Calu3 (cell line): ENCODE results near the gene PABPC1L. TPM values are rescaled to one million over a fixed set of nuclear protein-coding genes. Genes with fewer than 3 reads are reported as not detected.

Experiments used
- BruUV-seq: library from RNA; stranded (reverse); fragments of 400-500 nt; replicated peaks from 2 replicates; lab custom pipeline; 2021; lab: Mats Ljungman, UMichigan
- CTCF ChIA-PET: fragments of 300-600 bp; sonication (Branson Sonifier 250); formaldehyde crosslinking; loops from one replicate; lab custom pipeline; 2022; ENCODE audit warnings: antibody characterized with exemption; lab: Charles Lee
- DNase-seq: peaks from one replicate; pipeline ENCODE4 v3.0.0; 2022
- H3K27ac Mint-ChIP-seq: one replicate; pipeline ENCODE4 v1.8.0; 2022; ENCODE audit warnings: mixed read lengths; ENCODE audit not compliant: unreplicated experiment
- H3K27me3 Mint-ChIP-seq: one replicate; pipeline ENCODE4 v1.8.0; 2022; ENCODE audit warnings: mixed read lengths; ENCODE audit not compliant: unreplicated experiment
- H3K36me3 Mint-ChIP-seq: one replicate; pipeline ENCODE4 v1.8.0; 2022; ENCODE audit warnings: mild to moderate bottlenecking, moderate library complexity, mixed read lengths; ENCODE audit not compliant: insufficient read depth, unreplicated experiment
- H3K4me1 Mint-ChIP-seq: one replicate; pipeline ENCODE4 v1.8.0; 2022; ENCODE audit warnings: mild to moderate bottlenecking, low read depth, mixed read lengths; ENCODE audit not compliant: unreplicated experiment
- H3K4me3 Mint-ChIP-seq: one replicate; pipeline ENCODE4 v1.8.0; 2022; ENCODE audit warnings: mild to moderate bottlenecking, low read depth, moderate library complexity, mixed read lengths; ENCODE audit not compliant: unreplicated experiment
- H3K9me3 Mint-ChIP-seq: one replicate; pipeline ENCODE4 v1.8.0; 2022; ENCODE audit warnings: low read depth, mixed read lengths; ENCODE audit not compliant: unreplicated experiment
- CTCF ChIP-seq: fragments of 200-600 bp; IDR thresholded peaks from one replicate; pipeline ENCODE4 v1.8.0; 2022; ENCODE audit warnings: antibody characterized with exemption; ENCODE audit not compliant: unreplicated experiment
- intact Hi-C: fragments of 100-400 bp; cut with micrococcal nuclease; formaldehyde crosslinking; loops from one replicate; pipeline ENCODE4 v1.10.0; 2022; ENCODE audit not compliant: unreplicated experiment
- total RNA-seq: library from RNA; stranded (reverse); gene quantifications from 2 replicates; pipeline ENCODE4 v1.2.3, GENCODE V29; 2022

Gene PABPC1L
- total RNA-seq, 1 experiment from 2014 or later, result 172 TPM

DNA sequence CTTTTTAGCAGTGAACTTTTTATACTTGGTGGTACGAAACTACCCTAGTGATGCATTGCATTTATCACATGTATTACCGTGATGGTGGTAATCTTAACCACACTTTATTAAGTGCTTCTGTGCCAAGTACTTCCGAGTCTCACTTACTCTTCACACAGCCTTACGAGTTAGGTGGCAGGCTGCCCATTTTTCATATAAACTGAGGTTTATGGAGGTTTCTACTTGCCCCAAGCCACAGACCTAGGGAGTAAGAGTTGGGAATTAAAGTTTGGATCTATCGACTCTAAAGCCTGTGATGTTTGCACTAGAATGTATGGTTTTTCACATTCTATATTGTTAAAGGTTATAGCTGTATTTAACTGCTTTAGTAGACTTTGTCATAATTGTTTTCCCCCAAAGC lies 5.5 kb upstream of the PABPC1L start:
- H3K4me1 Mint-ChIP-seq, result peaks cover 13% of the 10 kb centered on the region
- peaks cover 68% of the 10 kb centered on the region for H3K36me3 Mint-ChIP-seq
- no peaks in the 10 kb centered on the region for H3K9me3 Mint-ChIP-seq
- no peak overlapping the region for H3K27ac Mint-ChIP-seq
- no peaks in the 10 kb centered on the region for H3K27me3 Mint-ChIP-seq
- no peak for TF ChIP-seq CTCF
- DNase-seq, result no peak
- no TSS peak for BruUV-seq
- intact Hi-C loops, result no loop called here
- no peak overlapping the region for H3K4me3 Mint-ChIP-seq
- CTCF ChIA-PET, result no interaction called here

DNA sequence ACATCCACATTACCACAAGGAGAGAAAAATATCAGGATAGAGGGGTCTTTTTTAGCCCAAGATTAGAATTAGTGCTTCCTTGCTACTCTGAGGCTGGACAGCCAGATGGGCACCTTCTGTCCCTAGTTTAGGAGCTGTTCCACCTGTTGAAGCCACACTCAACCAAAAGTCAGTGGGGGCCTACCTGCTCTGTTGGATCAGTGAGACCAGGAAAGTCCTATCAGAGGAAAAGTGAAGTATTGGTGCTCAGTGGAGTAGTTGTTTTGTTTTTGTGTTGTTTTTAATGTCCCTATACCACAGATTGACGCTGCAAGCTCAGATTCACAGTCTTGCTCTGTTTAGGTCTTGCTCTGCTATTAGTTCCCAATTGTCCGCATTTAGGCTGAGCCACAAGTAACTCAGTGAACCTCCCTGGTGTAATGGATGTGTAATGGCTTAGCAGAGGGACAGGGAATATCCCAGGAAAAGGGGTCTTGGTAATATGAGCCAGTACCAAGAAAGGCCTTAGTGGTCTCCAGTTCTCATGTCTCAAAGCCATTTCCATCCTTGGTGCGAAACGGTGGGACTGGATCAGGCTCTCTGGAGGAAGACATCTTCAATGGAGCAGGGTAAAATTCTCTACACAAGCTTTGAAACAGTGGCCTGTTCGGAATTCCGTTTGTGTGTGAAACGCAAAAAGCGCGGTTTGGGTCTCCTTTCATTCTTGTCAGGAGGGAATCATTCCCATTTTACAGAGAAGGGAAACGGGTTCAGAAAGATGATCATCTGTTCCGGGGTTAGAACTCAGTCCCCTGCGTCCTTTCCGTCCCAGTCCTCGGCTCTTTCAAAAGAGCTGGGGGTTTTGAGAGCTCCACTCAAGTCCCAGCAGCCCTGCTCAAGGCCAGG lies 631 bp upstream of the PABPC1L start:
- Mint-ChIP-seq H3K36me3 (peaks cover 83% of the 10 kb centered on the region), H3K9me3 (no peaks in the 10 kb centered on the region), H3K27me3 (no peaks in the 10 kb centered on the region), H3K4me1 (peaks cover 8% of the 10 kb centered on the region), H3K4me3 (peak overlapping the region; percentile 100), H3K27ac (peak overlapping the region; percentile 85)
- no peak for TF ChIP-seq CTCF
- BruUV-seq, result no TSS peak
- CTCF ChIA-PET, result interaction anchor here (0.5 to 2.0 kb wide), 9 partner anchors 12 to 419 kb away, joined by 3 to 9 read pairs (median 4); partner anchors contain the start of gene YWHAB
- intact Hi-C loops, result no loop called here
- DNase-seq, result no peak

- Mint-ChIP-seq H3K27me3 (no peaks in the 10 kb centered on the region), H3K4me3 (peak overlapping the region; percentile 100), H3K9me3 (no peaks in the 10 kb centered on the region), H3K27ac (peak overlapping the region; percentile 85), H3K4me1 (peaks cover 8% of the 10 kb centered on the region), H3K36me3 (peaks cover 73% of the 10 kb centered on the region)
- CTCF ChIA-PET, result interaction anchor here (0.6 to 2.0 kb wide), 3 partner anchors 22 to 36 kb away, joined by 3 to 9 read pairs (median 3); no protein-coding TSS in a partner anchor
- intact Hi-C loops, result loop anchor here (2.0 to 10.0 kb wide), 2 partner anchors 48 to 194 kb away; partner anchors contain the start of gene KCNS1
- no peak for TF ChIP-seq CTCF
- DNase-seq, result peak; percentile 34
- no TSS peak for BruUV-seq
Measured at GRCh38 chr20:44910690-44911262, 916 bp downstream of the PABPC1L start.

- peak; percentile 91 for DNase-seq
- no peaks in the 10 kb centered on the region for H3K9me3 Mint-ChIP-seq
- peak; percentile 66 for TF ChIP-seq CTCF
- H3K4me3 Mint-ChIP-seq, result peak overlapping the region; percentile 100
- CTCF ChIA-PET, result interaction anchor here (0.6 to 0.8 kb wide), 2 partner anchors 37 to 525 kb away, joined by 3 to 5 read pairs; no protein-coding TSS in a partner anchor
- no TSS peak for BruUV-seq
- peak overlapping the region; percentile 84 for H3K27ac Mint-ChIP-seq
- H3K4me1 Mint-ChIP-seq, result peaks cover 8% of the 10 kb centered on the region
- intact Hi-C loops, result loop anchor here (2.0 to 10.0 kb wide), 2 partner anchors 47 to 193 kb away; partner anchors contain the start of gene KCNS1
- H3K27me3 Mint-ChIP-seq, result no peaks in the 10 kb centered on the region
- H3K36me3 Mint-ChIP-seq, result peaks cover 67% of the 10 kb centered on the region
Measured at GRCh38 chr20:44911264-44911921, 1.5 kb downstream of the PABPC1L start.
